HUES6 (cell line): ENCODE data around the gene TARS3.
"Not testable (repeated sequence)": the region's sequence is repeated elsewhere in the genome, so short reads cannot be mapped to it uniquely, and the experiment has no call there.

Source experiments
- H3K27ac ChIP-seq: 2 replicates; pipeline ENCODE4 v1.7.0; 2013; ENCODE audit warnings: low read depth, mild to moderate bottlenecking, low read length, inconsistent platforms
- H3K27me3 ChIP-seq: 2 replicates; pipeline ENCODE4 v1.6.1; 2013; ENCODE audit warnings: low read length; ENCODE audit not compliant: control insufficient read depth, insufficient read depth
- H3K36me3 ChIP-seq: 2 replicates; pipeline ENCODE4 v1.6.1; 2013; ENCODE audit warnings: low read length; ENCODE audit not compliant: control insufficient read depth, insufficient read depth
- H3K4me1 ChIP-seq: 2 replicates; pipeline ENCODE4 v1.6.1; 2013; ENCODE audit warnings: low read length; ENCODE audit not compliant: control insufficient read depth, insufficient read depth
- H3K4me3 ChIP-seq: 2 replicates; pipeline ENCODE4 v1.5.1; 2013; ENCODE audit warnings: low read depth, low read length
- H3K9ac ChIP-seq: one replicate; pipeline ENCODE4 v1.6.1; 2013; ENCODE audit warnings: mild to moderate bottlenecking, low read length
- H3K9me3 ChIP-seq: 2 replicates; pipeline ENCODE4 v1.6.1; 2013; ENCODE audit warnings: low read depth, low read length; ENCODE audit not compliant: control insufficient read depth, insufficient read depth

TARS3 gene

GRCh38 chr15:101641894-101642293 lies 82.4 kb downstream of the TARS3 start:
- no peaks in the 10 kb centered on the region for H3K9me3 ChIP-seq
- no peak overlapping the region for H3K4me3 ChIP-seq
- peaks cover 12% of the 10 kb centered on the region for H3K4me1 ChIP-seq
- no peak overlapping the region for H3K9ac ChIP-seq
- H3K27ac ChIP-seq: no peak overlapping the region
- peaks cover 44% of the 10 kb centered on the region for H3K36me3 ChIP-seq
- no peaks in the 10 kb centered on the region for H3K27me3 ChIP-seq

GRCh38 chr15:101641129-101641764 lies 83.0 kb downstream of the TARS3 start:
- Histone ChIP-seq H3K9me3 (no peaks in the 10 kb centered on the region), H3K4me3 (no peak overlapping the region), H3K9ac (no peak overlapping the region), H3K27me3 (no peaks in the 10 kb centered on the region), H3K36me3 (peaks cover 37% of the 10 kb centered on the region), H3K27ac (no peak overlapping the region), H3K4me1 (peaks cover 12% of the 10 kb centered on the region)

GRCh38 chr15:101639667-101640066 lies 84.6 kb downstream of the TARS3 start:
- no peak overlapping the region for H3K9ac ChIP-seq
- H3K27me3 ChIP-seq: no peaks in the 10 kb centered on the region
- H3K27ac ChIP-seq: no peak overlapping the region
- H3K4me3 ChIP-seq: no peak overlapping the region
- no peaks in the 10 kb centered on the region for H3K9me3 ChIP-seq
- H3K4me1 ChIP-seq: peaks cover 12% of the 10 kb centered on the region
- peaks cover 21% of the 10 kb centered on the region for H3K36me3 ChIP-seq

DNA sequence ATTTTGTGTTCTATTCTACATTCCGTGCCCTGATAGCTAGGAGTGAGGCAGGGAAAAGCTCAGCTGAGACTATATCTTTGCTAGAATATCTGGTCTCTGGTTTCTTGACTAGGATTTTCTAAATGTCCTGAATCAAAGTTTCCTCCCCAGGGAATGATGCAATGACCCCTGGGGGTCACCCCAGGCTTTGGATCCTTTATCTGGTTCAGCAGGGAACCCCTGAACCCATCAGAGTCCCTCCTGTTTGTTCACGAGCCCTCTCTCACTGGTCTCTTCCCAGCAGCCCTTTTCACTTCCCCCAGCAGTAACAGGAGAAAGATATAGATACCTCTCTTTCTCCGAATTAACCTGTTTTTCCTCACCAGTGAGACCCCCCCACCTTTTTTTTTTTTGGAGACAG lies 86.4 kb downstream of the TARS3 start:
- Histone ChIP-seq H3K27ac (no peak overlapping the region), H3K9me3 (no peaks in the 10 kb centered on the region), H3K27me3 (no peaks in the 10 kb centered on the region), H3K9ac (no peak overlapping the region), H3K36me3 (peaks cover 9% of the 10 kb centered on the region), H3K4me1 (peaks cover 12% of the 10 kb centered on the region), H3K4me3 (no peak overlapping the region)

DNA sequence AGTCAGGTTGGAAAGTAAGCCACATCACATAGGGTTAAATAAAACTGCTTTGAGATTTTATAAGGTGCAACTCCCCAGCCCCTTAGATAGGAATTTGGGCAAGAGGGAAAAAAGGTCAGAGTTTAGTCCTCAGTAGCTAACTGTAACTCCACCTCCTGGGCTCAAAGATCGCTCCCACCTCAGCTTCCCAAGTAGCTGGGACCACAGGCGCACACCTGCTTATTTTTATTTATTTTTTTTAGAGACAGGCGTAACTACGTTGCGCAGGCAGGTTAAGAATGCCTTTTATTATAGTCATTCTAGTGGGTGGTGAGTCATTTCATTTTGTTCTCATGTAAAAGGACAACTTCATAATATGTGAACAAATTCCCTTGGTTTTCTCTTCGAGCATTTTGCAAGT lies 86.8 kb downstream of the TARS3 start:
- H3K9ac ChIP-seq: no peak overlapping the region

DNA sequence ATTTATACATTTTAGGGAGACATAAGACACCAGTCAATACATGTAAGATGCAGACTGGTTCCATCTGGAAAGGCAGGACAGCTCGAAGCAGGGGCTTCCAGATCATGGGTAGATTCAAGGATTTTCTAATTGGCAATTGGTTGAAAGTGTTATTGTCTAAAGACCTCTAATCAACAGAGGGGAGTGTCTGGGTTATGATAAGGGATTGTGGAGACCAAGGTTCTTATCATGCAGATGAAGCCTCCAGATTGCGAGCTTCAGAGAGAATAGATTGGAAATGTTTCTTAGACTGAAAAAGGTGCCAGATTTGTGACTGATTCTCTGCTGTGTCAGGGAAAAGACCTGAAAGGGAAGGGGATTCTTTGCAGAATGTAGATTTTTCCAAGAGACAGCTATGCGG lies 87.2 kb downstream of the TARS3 start:
- H3K27me3 ChIP-seq: no peaks in the 10 kb centered on the region
- H3K36me3 ChIP-seq: peaks cover 9% of the 10 kb centered on the region
- peaks cover 12% of the 10 kb centered on the region for H3K4me1 ChIP-seq
- no peak overlapping the region for H3K9ac ChIP-seq
- no peak overlapping the region for H3K4me3 ChIP-seq
- no peaks in the 10 kb centered on the region for H3K9me3 ChIP-seq
- no peak overlapping the region for H3K27ac ChIP-seq

More for the DNA sequence above, 86.8 kb downstream of the TARS3 start:
- no peaks in the 10 kb centered on the region for H3K9me3 ChIP-seq
- no peak overlapping the region for H3K27ac ChIP-seq
- H3K36me3 ChIP-seq: peaks cover 9% of the 10 kb centered on the region
- H3K4me3 ChIP-seq: no peak overlapping the region
- H3K27me3 ChIP-seq: no peaks in the 10 kb centered on the region
- H3K4me1 ChIP-seq: peaks cover 12% of the 10 kb centered on the region

GRCh38 chr15:101635944-101636727 lies 88.1 kb downstream of the TARS3 start:
- Histone ChIP-seq H3K27ac (no peak overlapping the region), H3K4me3 (no peak overlapping the region), H3K36me3 (peaks cover 9% of the 10 kb centered on the region), H3K27me3 (no peaks in the 10 kb centered on the region), H3K4me1 (peaks cover 12% of the 10 kb centered on the region), H3K9ac (no peak overlapping the region), H3K9me3 (no peaks in the 10 kb centered on the region)

DNA sequence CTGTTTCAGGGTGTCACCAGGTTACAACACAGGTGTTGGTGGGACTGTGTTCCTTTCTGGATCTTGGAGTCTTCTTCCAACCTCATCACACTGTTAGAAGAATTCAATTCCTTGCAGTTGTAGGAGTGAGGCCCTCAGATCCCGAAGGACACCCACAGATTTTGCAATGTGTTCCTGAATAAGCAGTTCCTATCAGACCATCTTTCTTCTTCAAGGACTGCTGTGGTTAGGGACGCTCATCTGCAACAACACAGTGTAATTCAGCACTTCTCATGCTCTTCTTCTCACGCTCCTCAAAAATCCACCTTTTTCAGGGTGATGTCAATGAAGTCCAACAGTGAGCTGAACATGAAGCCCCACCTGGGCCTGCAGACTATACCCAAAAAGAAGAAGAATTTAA lies 90.9 kb downstream of the TARS3 start:
- Histone ChIP-seq H3K9me3 (no peaks in the 10 kb centered on the region), H3K27me3 (no peaks in the 10 kb centered on the region), H3K27ac (no peak overlapping the region), H3K4me3 (no peak overlapping the region), H3K36me3 (no peaks in the 10 kb centered on the region), H3K4me1 (peaks cover 12% of the 10 kb centered on the region), H3K9ac (no peak overlapping the region)

- H3K4me1 ChIP-seq: not testable (repeated sequence)
These were observed 97.5 kb downstream of the TARS3 start for GRCh38 chr15:101626729-101627128.

GRCh38 chr15:101625980-101626379 lies 98.3 kb downstream of the TARS3 start:
- Histone ChIP-seq H3K9ac (no peak overlapping the region), H3K4me3 (no peak overlapping the region), H3K27ac (no peak overlapping the region), H3K27me3 (no peaks in the 10 kb centered on the region), H3K36me3 (no peaks in the 10 kb centered on the region), H3K4me1 (no peaks in the 10 kb centered on the region), H3K9me3 (peaks cover 25% of the 10 kb centered on the region)

More at GRCh38 chr15:101626729-101627128, 97.5 kb downstream of the TARS3 start:
- not testable (repeated sequence) for H3K36me3 ChIP-seq, H3K27me3 ChIP-seq, H3K4me3 ChIP-seq, H3K9ac ChIP-seq, H3K27ac ChIP-seq
- H3K9me3 ChIP-seq: peaks cover 25% of the 10 kb centered on the region

DNA sequence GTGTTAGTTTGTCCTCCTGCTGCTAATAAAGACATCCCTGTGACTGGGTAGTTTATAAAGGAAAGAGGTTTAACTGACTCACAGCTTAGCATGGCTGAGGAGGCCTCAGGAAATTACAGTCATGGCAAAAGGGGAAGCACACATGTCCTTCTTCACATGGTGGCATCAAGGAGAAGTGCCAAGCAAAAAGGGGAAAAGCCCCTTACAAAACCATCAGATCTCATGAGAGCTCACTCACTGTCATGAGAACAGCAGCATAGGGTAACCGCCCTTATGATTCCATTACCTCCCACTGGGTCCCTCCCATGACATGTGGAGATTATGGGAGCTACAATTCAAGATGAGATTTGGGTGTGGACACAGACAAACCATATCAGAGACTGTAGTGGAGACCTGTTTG lies 99.1 kb downstream of the TARS3 start:
- Histone ChIP-seq H3K27me3 (no peaks in the 10 kb centered on the region), H3K36me3 (no peaks in the 10 kb centered on the region), H3K27ac (no peak overlapping the region), H3K9me3 (peaks cover 25% of the 10 kb centered on the region), H3K4me1 (no peaks in the 10 kb centered on the region), H3K9ac (no peak overlapping the region), H3K4me3 (no peak overlapping the region)
